HCT116 (cell line): ENCODE data around the gene ZDHHC14. TPM values are rescaled to one million over a fixed set of nuclear protein-coding genes. Genes with fewer than 3 reads are reported as not detected.

Experiments
- ATAC-seq: fragments of 200-7000 bp; cut with Tn5 transposase; 2 replicates; pipeline ENCODE4 v1.9.1; 2020; ENCODE audit warnings: mild to moderate bottlenecking, moderate library complexity
- BruUV-seq: library from RNA; stranded (reverse); fragments of 400-500 nt; replicated peaks from 2 replicates; lab custom pipeline; 2021; lab: Mats Ljungman, UMichigan
- CTCF ChIA-PET: fragments of 300-600 bp; sonication (Branson Sonifier 250); formaldehyde crosslinking; loops from one replicate; lab custom pipeline; 2021; ENCODE audit warnings: antibody characterized with exemption; lab: Charles Lee
- POLR2A ChIA-PET: fragments of 300-600, 350-600 bp; sonication (Branson Sonifier 250); formaldehyde crosslinking; loops from one replicate; lab custom pipeline; 2021; ENCODE audit warnings: antibody characterized with exemption; lab: Charles Lee
- RAD21 ChIA-PET, 2 experiments: fragments of 300-600 bp; sonication (Branson Sonifier 250); formaldehyde crosslinking; loops; one replicate each; lab custom pipeline; 2023; ENCODE audit warnings: low total read pairs in 2 of 2; ENCODE audit not compliant: uncharacterized antibody in 2 of 2, unreplicated experiment in 2 of 2, low non-redundant PET in 1 of 2; lab: Charles Lee
- DNase-seq: peaks from one replicate; pipeline ENCODE4 v3.0.0-alpha.2; 2010; ENCODE audit warnings: low read depth, low spot score
- H2AFZ ChIP-seq: fragments of 200-600 bp; shearing (Covaris generic), sonication (generic); 2 replicates; pipeline ENCODE4 v1.6.1; 2017; ENCODE audit warnings: low read depth, mixed run types, mixed read lengths, antibody characterized with exemption, low read length; ENCODE audit not compliant: poor library complexity, severe bottlenecking
- H3K27ac ChIP-seq: 2 replicates; pipeline ENCODE4 v1.5.1; 2012; ENCODE audit warnings: low read depth, low read length
- H3K27me3 ChIP-seq: fragments of 200-600 bp; sonication (generic); 2 replicates; pipeline ENCODE4 v1.6.1; 2016; ENCODE audit warnings: mixed run types, low read length, mixed read lengths; ENCODE audit not compliant: insufficient read depth
- H3K36me3 ChIP-seq, 2 experiments: fragments of 200-500 bp in 1 of 2; fragments of 200-600 bp in 1 of 2; sonication (Bioruptor generic) in 1 of 2; sonication (generic) in 1 of 2; 2 replicates each; pipeline versions ENCODE4 v1.5.1 to v1.6.1; 2014 to 2016; ENCODE audit warnings: low read length in 2 of 2, inconsistent platforms in 1 of 2, mixed read lengths in 1 of 2, mixed run types in 1 of 2; ENCODE audit not compliant: insufficient read depth in 2 of 2, control insufficient read depth in 1 of 2
- H3K4me1 ChIP-seq, 2 experiments: fragments of 200-600 bp in 1 of 2; sonication (generic) in 1 of 2; 2 replicates each; pipeline versions ENCODE4 v1.5.1 to v1.6.1; 2012 to 2017; ENCODE audit warnings: low read length in 2 of 2, inconsistent platforms in 1 of 2, mild to moderate bottlenecking in 1 of 2, mixed read lengths in 1 of 2, mixed run types in 1 of 2, moderate library complexity in 1 of 2; ENCODE audit not compliant: insufficient read depth in 2 of 2, control insufficient read depth in 1 of 2
- H3K4me2 ChIP-seq: fragments of 200-600 bp; sonication (generic); 2 replicates; pipeline ENCODE4 v1.6.1; 2017; ENCODE audit warnings: mixed run types, low read length, mixed read lengths
- H3K4me3 ChIP-seq, 2 experiments: fragments of 200-600 bp in 1 of 2; sonication (generic) in 1 of 2; replicated peaks in 1 of 2; 2 replicates each; pipeline ENCODE4 v1.5.1; 2011 to 2016; ENCODE audit warnings: low read length in 2 of 2, control low read depth in 1 of 2, low read depth in 1 of 2, mild to moderate bottlenecking in 1 of 2, mixed read lengths in 1 of 2, mixed run types in 1 of 2
- H3K79me2 ChIP-seq: fragments of 200-600 bp; sonication (generic); 2 replicates; pipeline ENCODE4 v1.6.1; 2017; ENCODE audit warnings: mild to moderate bottlenecking, mixed run types, low read length, moderate library complexity, mixed read lengths; ENCODE audit not compliant: insufficient read depth
- H3K9ac ChIP-seq: fragments of 200-600 bp; sonication (generic); 2 replicates; pipeline ENCODE4 v1.6.1; 2016; ENCODE audit warnings: low read length, mixed read lengths
- H3K9me2 ChIP-seq: fragments of 200-600 bp; sonication (generic), shearing (Covaris generic); 2 replicates; pipeline ENCODE4 v1.6.1; 2017; ENCODE audit warnings: mixed run types, mild to moderate bottlenecking, moderate library complexity; ENCODE audit not compliant: insufficient read depth
- H3K9me3 ChIP-seq, 2 experiments: fragments of 200-500 bp in 1 of 2; fragments of 200-600 bp in 1 of 2; sonication (Bioruptor generic) in 1 of 2; sonication (generic) in 1 of 2; 2 replicates each; pipeline ENCODE4 v1.6.1; 2014 to 2017; ENCODE audit warnings: low read length in 2 of 2, mixed read lengths in 2 of 2, inconsistent platforms in 1 of 2, low read depth in 1 of 2, mild to moderate bottlenecking in 1 of 2, mixed run types in 1 of 2, moderate library complexity in 1 of 2; ENCODE audit not compliant: control insufficient read depth in 1 of 2, insufficient read depth in 1 of 2
- H4K20me1 ChIP-seq: fragments of 200-600 bp; sonication (generic), shearing (Covaris generic); 2 replicates; pipeline ENCODE4 v1.6.1; 2017; ENCODE audit warnings: mixed run types, mild to moderate bottlenecking, moderate library complexity; ENCODE audit not compliant: insufficient read depth
- ATF3 ChIP-seq: IDR thresholded peaks from 2 replicates; pipeline ENCODE4 v1.6.1; 2012
- CBX3 ChIP-seq: IDR thresholded peaks from 2 replicates; pipeline ENCODE4 v1.6.1; 2012; ENCODE audit warnings: low read depth
- CTCF ChIP-seq, 3 experiments: fragments of 200-600 bp in 1 of 3; sonication (generic) in 1 of 3; IDR thresholded peaks in 2 of 3; conservative IDR thresholded peaks in 1 of 3; 2 replicates each; pipeline ENCODE4 v1.5.1; 2012 to 2017; ENCODE audit warnings: low read depth in 2 of 3, low read length in 2 of 3, antibody characterized with exemption in 1 of 3, borderline replicate concordance in 1 of 3, control low read depth in 1 of 3, mild to moderate bottlenecking in 1 of 3, mixed read lengths in 1 of 3, mixed run types in 1 of 3, moderate library complexity in 1 of 3; ENCODE audit not compliant: insufficient read depth in 1 of 3
- EGR1 ChIP-seq: IDR thresholded peaks from 2 replicates; pipeline ENCODE4 v1.6.1; 2012; ENCODE audit warnings: low read depth
- ELF1 ChIP-seq: IDR thresholded peaks from 2 replicates; pipeline ENCODE4 v1.6.1; 2012; ENCODE audit warnings: low read depth, borderline replicate concordance
- EZH2 ChIP-seq: fragments of 200-600 bp; sonication (generic); IDR thresholded peaks from 2 replicates; pipeline ENCODE4 v1.6.1; 2017; ENCODE audit warnings: antibody characterized with exemption, mixed run types
- EZH2phosphoT487 ChIP-seq: fragments of 200-600 bp; IDR thresholded peaks from 2 replicates; pipeline ENCODE4 v1.6.1; 2018; ENCODE audit warnings: antibody characterized with exemption, borderline replicate concordance
- JUND ChIP-seq: IDR thresholded peaks from 2 replicates; pipeline ENCODE4 v1.6.1; 2012
- POLR2A ChIP-seq: IDR thresholded peaks from 2 replicates; pipeline ENCODE4 v1.7.0; 2011; ENCODE audit warnings: borderline replicate concordance; ENCODE audit not compliant: insufficient read depth, insufficient read length; ENCODE audit errors: extremely low read depth
- SP1 ChIP-seq: IDR thresholded peaks from 2 replicates; pipeline ENCODE4 v1.6.1; 2012; ENCODE audit warnings: low read depth
- SRF ChIP-seq: IDR thresholded peaks from 2 replicates; pipeline ENCODE4 v1.6.1; 2012; ENCODE audit warnings: low read depth
- TCF7L2 ChIP-seq: IDR thresholded peaks from 2 replicates; pipeline ENCODE4 v1.7.0; 2011; ENCODE audit warnings: borderline replicate concordance, inconsistent platforms; ENCODE audit not compliant: insufficient read depth, insufficient read length; ENCODE audit errors: extremely low read depth
- ZFX ChIP-seq: fragments of 450-650 bp; IDR thresholded peaks from 2 replicates; pipeline ENCODE4 v1.6.1; 2017
- intact Hi-C: fragments of 100-400 bp; cut with micrococcal nuclease; formaldehyde crosslinking; loops from 2 replicates; pipeline ENCODE4 v1.10.0; 2022
- total RNA-seq: library from RNA; stranded (reverse); gene quantifications from one replicate; pipeline ENCODE4 v1.2.1, GENCODE V29; 2021; ENCODE audit not compliant: unreplicated experiment
- TF ChIP-seq, protein P1 (sequence below): IDR thresholded peaks from 2 replicates; pipeline ENCODE4 v1.6.1; 2012

Gene ZDHHC14
- total RNA-seq, 1 experiment from 2014 or later = 5.3 TPM

- ChIA-PET RAD21 (no interaction called here), CTCF (no interaction called here), POLR2A (no interaction called here)
- H3K27me3 ChIP-seq = no peaks in the 10 kb centered on the region
- ATAC-seq (no peak), DNase-seq (no peak)
- no peaks in the 10 kb centered on the region for H4K20me1 ChIP-seq
- no peaks in the 10 kb centered on the region for H3K36me3 ChIP-seq
- no peak overlapping the region for H3K4me2 ChIP-seq
- H2AFZ ChIP-seq = no peak overlapping the region
- no peaks in the 10 kb centered on the region for H3K9me3 ChIP-seq
- H3K4me1 ChIP-seq = no peaks in the 10 kb centered on the region
- H3K79me2 ChIP-seq = no peaks in the 10 kb centered on the region
- no peak overlapping the region for H3K27ac ChIP-seq
- H3K9ac ChIP-seq = no peak overlapping the region
- intact Hi-C loops = no loop called here
- H3K9me2 ChIP-seq = no peaks in the 10 kb centered on the region
- no peak overlapping the region for H3K4me3 ChIP-seq
- no TSS peak for BruUV-seq
- no peak for TF ChIP-seq ZFX
- TF ChIP-seq EZH2phosphoT487 = no peak
- TF ChIP-seq POLR2A = no peak
- TF ChIP-seq CBX3 = no peak
- TF ChIP-seq SRF = no peak
- no peak for TF ChIP-seq TCF7L2
- no peak for TF ChIP-seq CTCF (IDR thresholded peaks at IDR 0.05 in 2 of 3, conservative IDR thresholded peaks at IDR 0.05 in 1 of 3; ENCODE audit: borderline replicate concordance in 1 of 3, insufficient read depth in 1 of 3, low read depth in 2 of 3, low read length in 2 of 3)
- no peak for TF ChIP-seq ELF1
- no peak for TF ChIP-seq EZH2
- no peak for TF ChIP-seq JUND
- TF ChIP-seq, protein P1, sequence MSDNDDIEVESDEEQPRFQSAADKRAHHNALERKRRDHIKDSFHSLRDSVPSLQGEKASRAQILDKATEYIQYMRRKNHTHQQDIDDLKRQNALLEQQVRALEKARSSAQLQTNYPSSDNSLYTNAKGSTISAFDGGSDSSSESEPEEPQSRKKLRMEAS = no peak
- no peak for TF ChIP-seq EGR1
- no peak for TF ChIP-seq SP1
- TF ChIP-seq ATF3 = no peak
Measured at GRCh38 chr6:157625764-157626163, 244.8 kb downstream of the ZDHHC14 start.
